Stimulated activated naive CD4-positive, alpha-beta T cell (primary cell): ENCODE data around the gene GALNT5.

Source experiments
- DNase-seq, 6 experiments: peaks; one replicate each; lab custom pipeline; 2025; lab: John Stamatoyannopoulos, UW

GALNT5 gene

DNA sequence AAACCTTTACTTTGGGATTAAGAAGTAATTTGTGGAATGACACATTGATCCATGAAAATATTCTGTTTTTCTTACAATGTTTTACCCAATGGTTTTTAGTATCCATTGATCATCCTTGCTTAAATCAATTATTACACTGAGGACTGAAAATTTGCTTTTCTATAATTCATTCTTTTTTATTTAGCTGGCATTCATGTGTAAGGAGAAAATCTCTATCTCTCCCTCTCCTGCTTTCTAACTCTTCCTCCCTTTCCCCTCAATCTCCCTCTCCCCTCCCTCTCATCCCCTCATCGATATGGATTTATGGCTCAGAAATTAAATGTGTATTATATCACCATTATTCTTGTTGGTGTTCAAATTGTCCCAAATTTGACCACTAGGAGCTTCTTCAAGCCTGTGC is 29.7 kb downstream of the GALNT5 start:
- no peak for DNase-seq

- no peak for DNase-seq
Observed at GRCh38 chr2:157290525-157290924, 33.0 kb downstream of the GALNT5 start.

DNA sequence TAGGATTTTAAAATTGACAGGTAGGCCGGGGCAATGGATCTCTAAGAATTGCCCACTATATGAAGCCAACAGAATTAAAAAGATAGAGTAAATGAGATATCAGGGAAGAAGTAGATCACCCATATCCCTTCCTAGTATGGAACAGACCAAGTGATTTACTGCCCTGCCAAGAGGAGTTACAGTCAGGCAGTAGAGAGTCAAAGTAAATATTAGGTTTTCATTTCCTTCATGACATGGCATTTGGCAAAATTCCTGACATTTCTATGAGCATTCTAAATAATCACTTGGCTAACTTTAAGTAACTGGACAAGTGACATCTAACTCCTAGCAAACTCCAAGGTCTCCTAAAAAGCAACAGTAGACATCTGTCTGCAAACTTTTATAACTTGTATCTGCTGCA is 33.5 kb downstream of the GALNT5 start:
- no peak for DNase-seq

DNA sequence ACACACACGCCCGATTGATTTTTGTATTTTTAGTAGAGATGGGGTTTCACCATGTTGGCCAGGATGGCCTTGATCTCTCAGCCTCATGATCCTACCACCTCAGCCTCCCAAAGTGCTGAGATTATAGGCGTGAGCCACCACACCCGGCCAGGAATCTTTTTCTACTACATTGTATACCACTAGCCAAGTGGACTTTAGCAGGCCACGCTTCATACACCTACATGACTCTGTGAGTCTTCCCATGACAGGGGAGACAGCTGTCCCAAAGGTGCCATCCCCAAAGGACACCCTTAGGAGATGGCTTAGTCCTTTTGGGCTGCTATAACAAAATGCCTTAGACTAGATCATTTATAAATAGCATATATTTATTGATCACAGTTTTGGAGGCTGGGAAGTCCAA is 35.3 kb downstream of the GALNT5 start:
- DNase-seq: no peak

GRCh38 chr2:157296490-157296889 is 39.0 kb downstream of the GALNT5 start:
- no peak for DNase-seq

GRCh38 chr2:157296958-157297357 is 39.5 kb downstream of the GALNT5 start:
- no peak for DNase-seq

DNA sequence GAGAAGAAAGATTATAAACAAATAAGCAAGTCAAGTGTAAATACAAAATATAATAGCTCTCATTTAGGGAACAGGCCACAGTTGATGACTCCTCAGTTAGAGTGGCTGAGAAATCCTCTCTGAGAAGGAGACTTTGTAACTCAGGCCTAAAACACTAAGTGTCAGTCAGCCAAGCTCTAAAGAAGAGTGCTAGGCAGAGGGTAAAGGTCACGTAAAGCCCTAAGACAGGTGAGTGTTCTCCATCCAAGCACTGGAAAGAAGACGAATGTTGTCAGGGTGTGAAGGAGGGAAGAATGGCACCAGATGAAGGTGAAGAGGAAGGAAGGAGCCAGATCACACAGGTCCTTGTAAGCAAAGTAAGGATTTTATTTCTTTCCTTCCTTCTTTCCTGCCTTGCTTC is 43.8 kb downstream of the GALNT5 start:
- DNase-seq: no peak

DNA sequence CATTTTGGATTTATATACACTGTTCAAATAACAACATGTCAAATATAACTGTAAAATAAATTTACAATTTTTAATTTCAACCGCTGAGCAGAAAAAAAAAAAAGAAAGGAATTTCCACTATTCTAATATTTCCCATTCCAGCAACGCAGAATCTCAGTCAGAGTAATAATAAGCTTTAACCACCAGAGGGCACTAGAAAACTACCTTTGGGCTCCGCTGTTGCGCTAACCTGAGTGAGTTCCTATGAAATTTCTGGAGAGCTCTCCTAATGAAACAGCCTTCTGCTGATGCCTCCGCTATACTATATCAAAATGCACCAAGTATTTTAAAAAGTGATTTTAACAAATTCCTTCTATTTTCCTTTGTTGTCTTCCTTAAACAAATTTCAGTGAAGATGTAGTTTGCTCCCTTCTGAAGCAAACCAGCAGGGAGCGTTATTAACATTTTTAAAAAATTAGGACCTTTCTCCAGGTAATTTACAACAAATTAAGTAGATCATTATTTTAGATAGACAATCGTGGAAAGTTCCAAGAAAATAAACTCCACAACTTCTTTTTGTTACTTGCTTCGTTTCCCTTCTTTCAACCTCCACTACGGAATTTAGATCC is 45.1 kb downstream of the GALNT5 start:
- peak in 5 of 6 experiments; percentile 7 to 75 (median 25) for DNase-seq

DNA sequence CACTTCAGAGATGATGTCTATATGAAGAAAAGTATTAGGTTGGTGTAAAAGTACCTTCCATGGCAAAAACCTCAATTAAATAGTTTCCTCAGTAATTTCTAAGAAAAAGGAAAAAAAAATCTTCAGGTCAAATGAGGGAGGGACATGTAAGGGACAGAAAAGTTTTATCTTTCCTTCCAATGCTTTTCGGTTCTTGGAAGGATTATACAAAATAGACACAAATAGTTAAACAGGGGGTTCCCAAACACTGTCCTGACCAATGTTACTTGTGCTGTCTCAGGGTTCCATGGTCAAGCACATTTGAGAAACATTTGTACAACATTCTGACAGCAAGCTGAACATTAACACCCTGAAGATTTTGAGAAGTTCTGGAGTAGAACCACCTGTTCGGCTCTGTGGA is 46.1 kb downstream of the GALNT5 start:
- DNase-seq: no peak

GRCh38 chr2:157304811-157305722 is 47.6 kb downstream of the GALNT5 start:
- DNase-seq: no peak

DNA sequence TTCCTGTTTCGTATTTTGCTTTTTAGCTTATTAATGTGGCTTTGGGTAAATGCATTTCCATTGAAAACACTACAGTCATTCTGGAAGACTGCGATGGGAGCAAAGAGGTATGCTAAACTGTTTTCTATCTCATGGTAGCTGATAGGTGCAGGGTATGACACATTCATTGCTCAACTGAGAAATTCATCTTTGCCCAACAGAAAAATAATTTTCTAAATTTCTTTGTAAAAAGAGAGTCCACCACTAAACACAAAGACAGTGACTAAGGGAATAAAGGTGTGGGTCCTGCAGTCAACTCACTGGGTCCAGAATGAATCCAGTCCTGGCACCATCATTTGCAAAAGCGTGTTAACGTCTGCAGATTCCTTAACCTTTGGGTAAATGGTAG is 48.2 kb downstream of the GALNT5 start:
- DNase-seq: no peak

DNA sequence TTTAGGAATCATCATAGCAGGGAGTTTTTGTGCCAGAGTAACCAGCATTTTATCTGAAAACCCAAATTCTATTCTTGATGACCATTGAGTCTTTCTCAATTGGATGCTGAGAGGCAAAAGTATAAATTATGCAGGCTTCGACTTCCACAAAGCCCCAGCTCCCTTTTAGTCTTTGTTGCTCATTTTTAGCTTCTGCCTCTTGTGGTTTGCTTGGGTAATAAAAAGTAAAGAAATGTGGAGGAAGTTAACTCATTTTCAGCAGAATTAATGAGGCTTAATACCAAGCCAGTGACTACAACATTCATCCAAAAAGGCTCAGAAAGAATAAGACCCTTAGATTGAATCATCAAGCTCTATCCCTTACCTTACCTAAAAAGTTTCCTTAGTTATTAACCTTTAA is 49.5 kb downstream of the GALNT5 start:
- DNase-seq: peak in 2 of 6 experiments; percentile 12

DNA sequence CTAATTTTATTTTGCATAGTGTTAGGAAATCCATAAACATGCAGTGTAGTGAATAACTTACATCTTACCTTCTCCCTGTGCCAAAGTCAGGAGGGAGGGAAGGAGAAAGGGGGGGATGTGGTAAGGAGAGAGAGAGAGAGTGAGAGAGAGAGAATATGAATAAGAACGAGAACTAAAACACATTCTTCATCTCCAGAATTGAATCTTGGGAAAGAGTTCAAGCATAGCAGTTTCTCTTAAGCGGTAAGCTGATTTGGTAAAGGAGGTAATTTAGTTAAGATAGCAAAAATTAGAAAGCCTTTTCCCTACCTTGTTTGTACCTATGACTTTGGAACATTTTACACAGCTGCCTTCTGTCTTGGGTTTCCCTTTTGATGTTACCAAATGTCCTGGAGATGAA is 52.4 kb downstream of the GALNT5 start:
- no peak for DNase-seq

GRCh38 chr2:157311706-157312105 is 54.2 kb downstream of the GALNT5 start:
- no peak for DNase-seq

- DNase-seq: no peak
Observed at GRCh38 chr2:157312866-157313486, 55.5 kb downstream of the GALNT5 start.

DNA sequence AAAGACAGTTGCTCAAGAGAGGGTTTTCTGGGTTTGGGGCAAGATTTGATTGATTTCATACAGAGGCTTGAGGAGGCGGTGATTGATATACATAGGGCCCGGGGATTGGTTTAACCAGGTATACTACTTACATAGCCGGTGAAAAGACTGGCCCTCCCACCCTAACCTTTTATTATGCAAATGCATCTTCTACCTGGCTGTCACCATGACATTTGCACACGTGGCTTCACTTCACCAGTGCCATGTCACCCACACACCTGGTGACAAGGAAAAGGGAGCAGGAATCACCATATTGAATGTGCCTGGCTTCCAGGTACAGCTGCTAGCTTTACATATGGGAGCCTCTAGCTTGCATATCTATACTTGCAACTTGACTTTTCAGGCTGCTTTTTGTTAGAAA is 58.4 kb downstream of the GALNT5 start:
- DNase-seq: no peak

GRCh38 chr2:157318884-157319283 is 61.4 kb downstream of the GALNT5 start:
- DNase-seq: no peak

DNA sequence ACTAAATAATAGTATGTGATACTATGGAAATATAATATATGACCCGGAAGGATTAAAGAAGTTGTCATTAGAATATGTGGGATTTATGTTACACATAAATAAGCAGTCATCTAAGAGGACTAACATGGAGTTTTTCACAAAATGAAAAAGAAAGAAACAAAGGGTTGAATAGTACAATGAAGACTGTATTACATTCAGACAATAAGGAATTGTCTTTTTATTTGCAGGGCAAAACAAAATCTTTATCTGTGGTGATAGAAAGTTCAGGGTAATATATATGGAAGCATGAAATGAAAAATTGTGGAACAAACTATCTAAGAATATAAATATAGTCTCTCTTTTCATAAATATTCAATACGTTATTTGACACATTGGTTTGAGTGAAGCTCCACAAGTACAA is 62.3 kb downstream of the GALNT5 start:
- no peak for DNase-seq

GRCh38 chr2:157320409-157320808 is 62.9 kb downstream of the GALNT5 start:
- DNase-seq: no peak

DNA sequence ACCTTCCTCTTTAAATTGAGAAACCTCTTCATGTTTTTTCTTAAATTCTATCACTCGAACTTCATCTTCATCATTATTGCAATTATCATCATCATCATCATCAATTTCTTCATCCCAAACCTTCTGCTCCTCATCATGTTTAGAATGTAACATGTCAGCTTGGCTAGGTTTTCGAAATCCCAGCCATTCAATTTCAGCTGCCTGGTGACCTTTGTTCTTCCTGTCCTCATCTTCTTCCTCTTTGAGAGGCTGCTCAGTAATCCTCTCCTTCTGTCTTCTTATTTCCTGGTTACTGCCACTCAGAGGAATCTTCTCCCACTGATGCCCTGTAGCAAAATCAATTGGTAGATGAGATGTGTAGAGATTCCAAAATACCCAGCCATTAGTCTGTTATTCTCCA is 64.0 kb downstream of the GALNT5 start:
- no peak for DNase-seq

GRCh38 chr2:157322432-157322831 is 64.9 kb downstream of the GALNT5 start:
- DNase-seq: no peak

- no peak for DNase-seq
Observed at GRCh38 chr2:157324331-157324843, 66.9 kb downstream of the GALNT5 start.

DNA sequence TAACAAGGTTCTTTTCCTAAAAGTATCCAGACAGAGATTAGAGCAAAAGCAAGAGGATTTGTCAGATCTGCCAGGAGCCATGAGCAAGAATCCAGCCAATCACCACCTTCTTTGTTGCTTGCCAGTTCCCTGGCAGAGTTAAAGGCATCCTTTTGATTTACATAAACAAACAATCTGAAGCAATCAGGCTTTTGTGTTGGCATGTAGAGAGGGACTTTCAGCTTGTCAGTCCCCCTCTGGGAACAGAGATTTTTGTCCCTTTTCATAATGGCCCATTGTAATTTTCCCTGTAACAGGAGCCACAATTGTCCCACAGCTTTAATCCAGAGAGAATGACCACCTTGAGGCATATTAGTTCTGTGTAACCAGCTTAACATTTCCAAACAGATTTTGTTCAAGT is 68.3 kb downstream of the GALNT5 start, which contains the start of gene ERMN:
Gene ERMN (minus strand): TSS at position 39 of the 400 bp plus-strand sequence. CDS start 182 bp downstream, outside the sequence.
- DNase-seq: no peak
